B cell (primary cell): ENCODE data around the gene CWC25. TPM values are rescaled to one million over a fixed set of nuclear protein-coding genes. Genes with fewer than 3 reads are reported as not detected.
A peak's percentile ranks its signal among the peaks of the same experiment; 100 is the strongest.

Experiments used
- ATAC-seq: fragments of 200-7000 bp; cut with Tn5 transposase; one replicate; pipeline ENCODE4 v1.10.0; 2021; ENCODE audit warnings: low read depth, mild to moderate bottlenecking, moderate number of reproducible peaks, moderate library complexity
- CTCF ChIA-PET: fragments of 350-600 bp; sonication (Branson Sonifier 250); formaldehyde crosslinking; loops from one replicate; lab custom pipeline; 2021; ENCODE audit warnings: antibody characterized with exemption, inconsistent platforms; lab: Charles Lee
- POLR2A ChIA-PET: fragments of 350-600 bp; sonication (Branson Sonifier 250); formaldehyde crosslinking; loops from one replicate; lab custom pipeline; 2021; ENCODE audit warnings: antibody characterized with exemption; lab: Charles Lee
- DNase-seq: peaks from one replicate; pipeline ENCODE4 v3.0.0; 2013
- H2AFZ ChIP-seq: 2 replicates; pipeline ENCODE4 v1.6.1; 2012; ENCODE audit warnings: mild to moderate bottlenecking, low read depth, low read length; ENCODE audit not compliant: insufficient read depth, poor library complexity, severe bottlenecking
- H3K27ac ChIP-seq, 2 donors: 1 replicate in 1 of 2; 2 replicates in 1 of 2; pipeline ENCODE4 v1.5.1; 2012 to 2013; ENCODE audit warnings: low read length in 2 of 2, mild to moderate bottlenecking in 2 of 2, moderate library complexity in 1 of 2
- H3K27me3 ChIP-seq, 4 experiments: fragments of 200-600 bp in 1 of 4; sonication (generic) in 1 of 4; replicated peaks in 1 of 4; 1 replicate in 2 of 4; 2 replicates in 2 of 4; pipeline versions ENCODE4 v1.6.1 to v1.7.0; 2013 to 2016; ENCODE audit warnings: low read length in 3 of 4, mild to moderate bottlenecking in 2 of 4, mixed read lengths in 1 of 4, moderate library complexity in 1 of 4; ENCODE audit not compliant: insufficient read depth in 4 of 4, control insufficient read depth in 3 of 4; ENCODE audit errors: control extremely low read depth in 1 of 4
- H3K36me3 ChIP-seq, 2 experiments: replicated peaks in 1 of 2; 1 replicate in 1 of 2; 2 replicates in 1 of 2; pipeline versions ENCODE4 v1.6.1 to v1.7.1; 2013; ENCODE audit warnings: low read length in 1 of 2; ENCODE audit not compliant: insufficient read depth in 2 of 2, control insufficient read depth in 1 of 2; ENCODE audit errors: control extremely low read depth in 1 of 2, extremely low read depth in 1 of 2
- H3K4me1 ChIP-seq, 2 donors: fragments of 200-600 bp in 1 of 2; sonication (generic) in 1 of 2; 1 replicate in 1 of 2; 2 replicates in 1 of 2; pipeline versions ENCODE4 v1.5.1 to v1.6.1; 2013 to 2017; ENCODE audit warnings: low read length in 2 of 2; ENCODE audit not compliant: control insufficient read depth in 2 of 2, insufficient read depth in 2 of 2
- H3K4me2 ChIP-seq: replicated peaks from 2 replicates; pipeline ENCODE3; 2012; ENCODE audit warnings: mild to moderate bottlenecking, low read depth, low read length; ENCODE audit not compliant: poor library complexity, severe bottlenecking
- H3K4me3 ChIP-seq, 5 experiments: fragments of 200-600 bp in 1 of 5; sonication (generic) in 1 of 5; 1 replicate in 3 of 5; 2 replicates in 2 of 5; pipeline versions ENCODE4 v1.5.1 to v1.7.0; 2011 to 2016; ENCODE audit warnings: low read length in 4 of 5, mild to moderate bottlenecking in 4 of 5, low read depth in 2 of 5, control low read depth in 1 of 5, moderate library complexity in 1 of 5; ENCODE audit not compliant: insufficient read depth in 1 of 5; ENCODE audit errors: control extremely low read depth in 1 of 5, extremely low read depth in 1 of 5
- H3K79me2 ChIP-seq: fragments of 200-600 bp; sonication (generic); one replicate; pipeline ENCODE4 v1.6.0; 2016; ENCODE audit warnings: low read length; ENCODE audit not compliant: control insufficient read depth, insufficient read depth
- H3K9ac ChIP-seq: fragments of 200-600 bp; sonication (generic); 2 replicates; pipeline ENCODE4 v1.6.1; 2017; ENCODE audit warnings: mild to moderate bottlenecking, low read length, moderate library complexity
- H3K9me3 ChIP-seq, 3 donors: one replicate each; pipeline versions ENCODE4 v1.6.1 to v1.7.1; 2013; ENCODE audit warnings: low read length in 2 of 3; ENCODE audit not compliant: control insufficient read depth in 2 of 3, insufficient read depth in 1 of 3; ENCODE audit errors: control extremely low read depth in 1 of 3
- H4K20me1 ChIP-seq: 2 replicates; pipeline ENCODE4 v1.6.0; 2012; ENCODE audit warnings: mild to moderate bottlenecking, low read length; ENCODE audit not compliant: insufficient read depth, control insufficient read depth, poor library complexity, severe bottlenecking
- H3K27ac Mint-ChIP-seq: one replicate; pipeline ENCODE4 v1.8.0; 2021; ENCODE audit warnings: mixed read lengths
- H3K27me3 Mint-ChIP-seq: one replicate; pipeline ENCODE4 v1.8.0; 2021; ENCODE audit warnings: mixed read lengths
- H3K4me1 Mint-ChIP-seq: one replicate; pipeline ENCODE4 v1.8.0; 2021; ENCODE audit warnings: mixed read lengths
- H3K4me3 Mint-ChIP-seq: one replicate; pipeline ENCODE4 v1.8.0; 2021; ENCODE audit warnings: mixed read lengths
- H3K9me3 Mint-ChIP-seq: one replicate; pipeline ENCODE4 v1.8.0; 2022; ENCODE audit warnings: mixed read lengths; ENCODE audit not compliant: insufficient read depth
- EZH2 ChIP-seq: IDR thresholded peaks from 2 replicates; pipeline ENCODE4 v1.6.1; 2012; ENCODE audit warnings: borderline replicate concordance, low read depth, mild to moderate bottlenecking, moderate library complexity, low read length; ENCODE audit not compliant: insufficient read depth, poor library complexity, severe bottlenecking
- WGBS: methylation state at CpG from one replicate; pipeline ENCODE4 v1.1.5; 2013; ENCODE audit warnings: missing lambda C conversion rate; ENCODE audit not compliant: insufficient coverage; 5-methylcytosine and 5-hydroxymethylcytosine counted together
- intact Hi-C: fragments of 100-400 bp; cut with micrococcal nuclease; formaldehyde crosslinking; loops from one replicate; pipeline ENCODE4 v1.10.0; 2022
- polyA plus RNA-seq: library from polyadenylated mRNA; depleted of rRNA; stranded (reverse); fragments of >200 nt; gene quantifications from 2 replicates; pipeline ENCODE4 v1.2.3, GENCODE V29; 2012
- total RNA-seq, 2 donors: library from RNA; stranded (reverse); fragments of 120-200 nt in 1 of 2; gene quantifications; 1 replicate in 1 of 2; 2 replicates in 1 of 2; pipeline versions ENCODE4 v1.2.3 to v1.2.4, GENCODE V29; 2013 to 2022
- TF ChIP-seq, protein P1 (sequence below): fragments of 200-600 bp; IDR thresholded peaks from one replicate; pipeline ENCODE4 v1.8.0; 2022; ENCODE audit warnings: antibody characterized with exemption, mild to moderate bottlenecking

The CWC25 gene
- total and polyA plus RNA-seq, 2 donors (not counting 1 experiment from before 2014, with no cell fraction given), result 39.3 to 40.8 TPM

DNA sequence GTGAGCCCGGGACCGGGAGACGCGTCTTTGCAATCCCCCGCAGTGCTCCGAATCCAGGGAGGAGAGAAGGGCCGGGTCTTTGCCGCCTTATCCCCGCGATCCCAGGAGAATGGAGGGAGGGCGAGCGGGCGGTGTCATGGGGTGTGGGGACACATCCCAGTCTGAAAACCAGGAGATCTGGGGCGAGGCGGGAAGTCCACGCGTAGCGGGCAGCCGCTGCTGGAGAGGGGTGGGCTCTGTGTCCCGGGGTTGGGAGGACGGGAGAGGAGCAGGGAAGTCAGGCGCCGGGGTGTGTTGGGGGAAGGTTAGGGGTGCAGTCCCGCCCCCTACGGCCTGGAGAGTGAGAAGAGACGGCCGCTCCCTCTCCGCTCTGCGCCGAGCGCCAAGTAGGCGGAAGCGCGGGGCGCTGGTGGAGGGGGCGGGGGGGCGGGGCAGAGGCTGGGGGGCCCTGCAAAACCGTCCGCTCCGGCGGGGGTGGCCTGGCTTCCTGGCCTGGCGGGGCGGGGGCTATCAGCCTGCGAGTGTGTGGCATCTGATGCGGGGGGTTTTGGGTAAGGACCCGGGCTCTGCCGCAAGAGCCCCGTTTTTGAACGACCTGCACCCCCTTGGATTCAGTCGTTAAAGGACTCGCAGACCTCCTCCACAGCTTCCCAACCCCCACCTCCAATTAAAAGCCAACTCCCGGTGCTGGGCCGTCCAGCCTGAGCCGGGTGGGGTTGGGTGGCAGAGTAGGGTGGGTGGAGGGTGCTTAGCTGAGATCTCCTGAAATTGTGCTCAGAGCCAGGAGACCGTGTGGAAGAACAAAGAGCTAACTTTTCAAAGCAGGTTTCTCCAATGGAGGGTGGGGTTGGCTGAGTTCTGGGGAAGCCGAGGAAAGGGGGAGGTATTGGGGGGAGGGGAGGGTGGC lies 45.4 kb upstream of the CWC25 start:
- H3K27me3 ChIP-seq, result no peaks in the 10 kb centered on the region
- CTCF ChIA-PET, result interaction anchor here (1.0 to 5.5 kb wide), 14 partner anchors 10 to 294 kb away, joined by 3 to 50 read pairs (median 4); partner anchors contain the start of genes PIP4K2B and RPL23
- peak overlapping the region; percentile 97 for H3K4me2 ChIP-seq
- H4K20me1 ChIP-seq, result peaks cover 53% of the 10 kb centered on the region
- 0% methylated on average over 32 of the region's 56 CpGs for WGBS
- peaks cover 0 to 10% of the 10 kb centered on the region in 2 experiments for H3K36me3 ChIP-seq
- DNase-seq (peak; percentile 75), ATAC-seq (peak; percentile 37)
- peaks cover 50 to 66% of the 10 kb centered on the region in 2 donors for H3K4me1 ChIP-seq
- H3K9me3 ChIP-seq, result no peaks in the 10 kb centered on the region
- H3K4me3 ChIP-seq, result peak overlapping the region; percentile 91 to 100 (median 100)
- peak overlapping the region; percentile 99 for H3K4me3 Mint-ChIP-seq
- no peaks in the 10 kb centered on the region for H3K9me3 Mint-ChIP-seq
- no peaks in the 10 kb centered on the region for H3K27me3 Mint-ChIP-seq
- POLR2A ChIA-PET, result interaction anchor here (0.6 to 4.8 kb wide), 15 partner anchors 9 to 283 kb away, joined by 3 to 91 read pairs (median 5); partner anchors contain the start of genes LASP1NB, MLLT6 and RPL23
- H2AFZ ChIP-seq, result peak overlapping the region; percentile 76
- peak overlapping the region; percentile 99 for H3K27ac Mint-ChIP-seq
- peak overlapping the region; percentile 74 to 87 for H3K27ac ChIP-seq
- H3K79me2 ChIP-seq, result peaks cover 55% of the 10 kb centered on the region
- intact Hi-C loops, result loop anchor here (1.0 kb wide), 1 partner anchor 118 kb away; the partner anchor contains the start of gene PSMB3
- H3K9ac ChIP-seq, result peak overlapping the region; percentile 99
- peaks cover 63% of the 10 kb centered on the region for H3K4me1 Mint-ChIP-seq
- TF ChIP-seq EZH2, result no peak
- TF ChIP-seq, protein P1, sequence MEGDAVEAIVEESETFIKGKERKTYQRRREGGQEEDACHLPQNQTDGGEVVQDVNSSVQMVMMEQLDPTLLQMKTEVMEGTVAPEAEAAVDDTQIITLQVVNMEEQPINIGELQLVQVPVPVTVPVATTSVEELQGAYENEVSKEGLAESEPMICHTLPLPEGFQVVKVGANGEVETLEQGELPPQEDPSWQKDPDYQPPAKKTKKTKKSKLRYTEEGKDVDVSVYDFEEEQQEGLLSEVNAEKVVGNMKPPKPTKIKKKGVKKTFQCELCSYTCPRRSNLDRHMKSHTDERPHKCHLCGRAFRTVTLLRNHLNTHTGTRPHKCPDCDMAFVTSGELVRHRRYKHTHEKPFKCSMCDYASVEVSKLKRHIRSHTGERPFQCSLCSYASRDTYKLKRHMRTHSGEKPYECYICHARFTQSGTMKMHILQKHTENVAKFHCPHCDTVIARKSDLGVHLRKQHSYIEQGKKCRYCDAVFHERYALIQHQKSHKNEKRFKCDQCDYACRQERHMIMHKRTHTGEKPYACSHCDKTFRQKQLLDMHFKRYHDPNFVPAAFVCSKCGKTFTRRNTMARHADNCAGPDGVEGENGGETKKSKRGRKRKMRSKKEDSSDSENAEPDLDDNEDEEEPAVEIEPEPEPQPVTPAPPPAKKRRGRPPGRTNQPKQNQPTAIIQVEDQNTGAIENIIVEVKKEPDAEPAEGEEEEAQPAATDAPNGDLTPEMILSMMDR, result no peak
